ENCODE data around the gene HNRNPAB.

HNRNPAB gene

GRCh38 chr5:178204182-178204934, at the start of gene HNRNPAB:
HNRNPAB (plus strand) TSS chr5:178204533; CDS start chr5:178204838, 305 bp downstream.
- TF ChIP-seq CTCF (IDR thresholded peaks at IDR 0.05; ENCODE audit: borderline replicate concordance, insufficient read depth, low read depth, low read length), result no peak
- H3K4me3 ChIP-seq (ENCODE audit: low read depth, low read length), result peak within 1 kb of the TSS; percentile 95

- H3K4me3 ChIP-seq (ENCODE audit: low read depth, low read length), result no peak overlapping the region
Observed at GRCh38 chr5:178155065-178155464, 49.3 kb upstream of the HNRNPAB start.

GRCh38 chr5:178160176-178160575, 44.2 kb upstream of the HNRNPAB start:
- H3K4me3 ChIP-seq (ENCODE audit: low read depth, low read length), result no peak overlapping the region
- no peak for TF ChIP-seq CTCF (IDR thresholded peaks at IDR 0.05; ENCODE audit: borderline replicate concordance, insufficient read depth, low read depth, low read length)

More at GRCh38 chr5:178155065-178155464, 49.3 kb upstream of the HNRNPAB start:
- no peak for TF ChIP-seq CTCF (IDR thresholded peaks at IDR 0.05; ENCODE audit: borderline replicate concordance, insufficient read depth, low read depth, low read length)

GRCh38 chr5:178162481-178162880, 41.9 kb upstream of the HNRNPAB start:
- no peak overlapping the region for H3K4me3 ChIP-seq (ENCODE audit: low read depth, low read length)
- TF ChIP-seq CTCF (IDR thresholded peaks at IDR 0.05; ENCODE audit: borderline replicate concordance, insufficient read depth, low read depth, low read length), result no peak

GRCh38 chr5:178163772-178164735, 40.3 kb upstream of the HNRNPAB start:
- peak; percentile 99 for TF ChIP-seq CTCF (IDR thresholded peaks at IDR 0.05; ENCODE audit: borderline replicate concordance, insufficient read depth, low read depth, low read length)
- H3K4me3 ChIP-seq (ENCODE audit: low read depth, low read length), result no peak overlapping the region

GRCh38 chr5:178165581-178165980, 38.8 kb upstream of the HNRNPAB start:
- no peak for TF ChIP-seq CTCF (IDR thresholded peaks at IDR 0.05; ENCODE audit: borderline replicate concordance, insufficient read depth, low read depth, low read length)
- no peak overlapping the region for H3K4me3 ChIP-seq (ENCODE audit: low read depth, low read length)
